Mucosa of descending colon (tissue), 3 donors: ENCODE data around the gene PQBP1. TPM values are rescaled to one million over a fixed set of nuclear protein-coding genes. Genes with fewer than 3 reads are reported as not detected.
"Not testable (repeated sequence)": the region's sequence is repeated elsewhere in the genome, so short reads cannot be mapped to it uniquely, and the experiment has no call there.

ENCODE experiments used
- ATAC-seq: fragments of 200-7000 bp; cut with Tn5 transposase; one replicate; pipeline ENCODE4 v1.9.1; 2020; ENCODE audit warnings: mild to moderate bottlenecking, moderate library complexity
- DNase-seq, 3 donors: peaks; one replicate each; pipeline ENCODE4 v3.0.0-alpha.2; 2020
- H3K36me3 ChIP-seq: fragments of 200-600 bp; one replicate; pipeline ENCODE4 v1.8.0; 2021; ENCODE audit warnings: low read depth, mild to moderate bottlenecking
- H3K4me1 ChIP-seq: fragments of 200-600 bp; one replicate; pipeline ENCODE4 v1.8.0; 2021; ENCODE audit warnings: low read depth, mild to moderate bottlenecking
- H3K4me3 ChIP-seq: fragments of 200-600 bp; one replicate; pipeline ENCODE4 v1.8.0; 2021; ENCODE audit warnings: mild to moderate bottlenecking
- H3K9me3 ChIP-seq: fragments of 200-600 bp; one replicate; pipeline ENCODE4 v1.8.0; 2021; ENCODE audit warnings: mild to moderate bottlenecking
- intact Hi-C, 2 donors: fragments of 100-400 bp; cut with DNase I in 1 of 2; cut with micrococcal nuclease in 1 of 2; formaldehyde crosslinking; loops; one replicate each; pipeline versions ENCODE4 v1.11.0 to v1.11.1; 2022; cut with DNase I, micrococcal nuclease
- long read RNA-seq, 2 donors: library from polyadenylated mRNA; unstranded; transcript quantifications; one replicate each; pipeline ENCODE4 v2.0.0, GENCODE V29; 2019 to 2021
- total RNA-seq, 3 donors: library from RNA; stranded (reverse); fragmentation: NEBNext Ultra II Directional in 2 of 3; extraction: Animal tissue kit (Norgen Biotek cat#: 25700) in 2 of 3; gene quantifications; one replicate each; pipeline versions ENCODE4 v1.2.1 to v1.2.4, GENCODE V29; 2021 to 2023
- TF ChIP-seq, protein P1 (sequence below): fragments of 200-600 bp; IDR thresholded peaks from one replicate; pipeline ENCODE4 v1.8.0; 2022; ENCODE audit warnings: antibody characterized with exemption, mild to moderate bottlenecking
- donor health status: DM: no; HTN: no; CAD: no; lungs with moderate emphysema.
- donor health status: DM: no; HTN: no; CAD: no.
- donor health status: DM: no; HTN: yes; CAD: no.

PQBP1 gene, protein sequence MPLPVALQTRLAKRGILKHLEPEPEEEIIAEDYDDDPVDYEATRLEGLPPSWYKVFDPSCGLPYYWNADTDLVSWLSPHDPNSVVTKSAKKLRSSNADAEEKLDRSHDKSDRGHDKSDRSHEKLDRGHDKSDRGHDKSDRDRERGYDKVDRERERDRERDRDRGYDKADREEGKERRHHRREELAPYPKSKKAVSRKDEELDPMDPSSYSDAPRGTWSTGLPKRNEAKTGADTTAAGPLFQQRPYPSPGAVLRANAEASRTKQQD
- 10 to 100 TPM; 55.5 to 88.8 (median 69.6) TPM for total RNA-seq
- long read RNA-seq, donor 1, transcript PQBP1-203 (7 exons, 1,056 nt): minor isoform, 13 of 72 reads
- long read RNA-seq, donor 1, transcript PQBP1-207 (7 exons, 1,020 nt): major isoform, 32 of 72 reads
- long read RNA-seq, donor 1, transcript PQBP1-216 (7 exons, 938 nt): minor isoform, 12 of 72 reads
- long read RNA-seq, donor 1, partial matches to known transcripts: 2 of 72 reads
- long read RNA-seq, donor 1, other reads (novel, unspliced or antisense): 8 of 72 reads
- long read RNA-seq, donor 2, transcript PQBP1-207 (7 exons, 1,020 nt): major isoform, 18 of 47 reads
- long read RNA-seq, donor 2, transcript PQBP1-203 (7 exons, 1,056 nt): minor isoform, 7 of 47 reads
- long read RNA-seq, donor 2, partial matches to known transcripts: 1 of 47 reads
- long read RNA-seq, donor 2, other reads (novel, unspliced or antisense): 10 of 47 reads

DNA sequence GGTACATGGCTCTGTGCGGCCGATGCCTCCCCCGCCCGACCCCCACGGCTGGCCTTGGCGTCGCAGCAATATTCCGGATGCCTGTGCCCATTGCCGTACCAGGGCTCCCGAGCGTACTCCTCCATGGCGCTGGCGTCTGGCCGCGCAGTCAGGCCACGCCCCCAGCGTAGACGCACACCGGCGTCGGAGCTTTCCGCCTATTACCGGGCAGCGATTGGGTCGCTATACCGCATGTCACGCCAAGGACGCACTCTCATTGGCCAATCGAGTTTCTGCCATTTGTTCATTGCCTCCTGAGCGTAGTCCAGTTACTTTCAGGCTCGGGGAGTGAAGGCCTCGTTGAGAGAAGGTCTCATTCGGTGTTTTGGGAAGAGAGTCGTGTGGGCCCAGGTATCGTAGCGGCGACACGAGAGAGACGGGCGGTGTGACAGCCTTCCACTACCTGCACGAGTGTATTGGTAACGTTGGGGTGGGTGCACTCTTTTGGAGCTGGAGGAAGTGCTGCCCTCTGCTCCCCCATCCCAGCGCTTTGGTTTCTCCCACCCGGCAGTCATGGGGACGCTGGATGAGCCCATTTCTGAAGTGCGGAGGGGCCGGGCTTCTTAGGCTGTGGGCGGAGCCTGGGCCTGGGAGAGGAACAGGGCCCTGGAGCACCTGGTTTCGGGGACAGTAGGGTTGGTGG is at the start of gene PQBP1, which contains the start of gene TIMM17B:
PQBP1 (plus strand) TSS at position 306 of the 682 bp plus-strand sequence. CDS start 580 bp downstream, outside the sequence.
TIMM17B (minus strand) TSS at position 144 of the 682 bp plus-strand sequence; CDS start at position 125, 19 bp downstream.
- Histone ChIP-seq H3K4me3 (peak within 1 kb of the TSS; percentile 32), H3K36me3 (no peaks in the 10 kb centered on the region), H3K9me3 (no peaks in the 10 kb centered on the region), H3K4me1 (peaks cover 7% of the 10 kb centered on the region)
- peak; percentile 88 to 93 (median 91) for DNase-seq
- peak; percentile 95 for ATAC-seq
- TF ChIP-seq, protein P1, sequence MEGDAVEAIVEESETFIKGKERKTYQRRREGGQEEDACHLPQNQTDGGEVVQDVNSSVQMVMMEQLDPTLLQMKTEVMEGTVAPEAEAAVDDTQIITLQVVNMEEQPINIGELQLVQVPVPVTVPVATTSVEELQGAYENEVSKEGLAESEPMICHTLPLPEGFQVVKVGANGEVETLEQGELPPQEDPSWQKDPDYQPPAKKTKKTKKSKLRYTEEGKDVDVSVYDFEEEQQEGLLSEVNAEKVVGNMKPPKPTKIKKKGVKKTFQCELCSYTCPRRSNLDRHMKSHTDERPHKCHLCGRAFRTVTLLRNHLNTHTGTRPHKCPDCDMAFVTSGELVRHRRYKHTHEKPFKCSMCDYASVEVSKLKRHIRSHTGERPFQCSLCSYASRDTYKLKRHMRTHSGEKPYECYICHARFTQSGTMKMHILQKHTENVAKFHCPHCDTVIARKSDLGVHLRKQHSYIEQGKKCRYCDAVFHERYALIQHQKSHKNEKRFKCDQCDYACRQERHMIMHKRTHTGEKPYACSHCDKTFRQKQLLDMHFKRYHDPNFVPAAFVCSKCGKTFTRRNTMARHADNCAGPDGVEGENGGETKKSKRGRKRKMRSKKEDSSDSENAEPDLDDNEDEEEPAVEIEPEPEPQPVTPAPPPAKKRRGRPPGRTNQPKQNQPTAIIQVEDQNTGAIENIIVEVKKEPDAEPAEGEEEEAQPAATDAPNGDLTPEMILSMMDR: no peak
- intact Hi-C loops: no loop called here

DNA sequence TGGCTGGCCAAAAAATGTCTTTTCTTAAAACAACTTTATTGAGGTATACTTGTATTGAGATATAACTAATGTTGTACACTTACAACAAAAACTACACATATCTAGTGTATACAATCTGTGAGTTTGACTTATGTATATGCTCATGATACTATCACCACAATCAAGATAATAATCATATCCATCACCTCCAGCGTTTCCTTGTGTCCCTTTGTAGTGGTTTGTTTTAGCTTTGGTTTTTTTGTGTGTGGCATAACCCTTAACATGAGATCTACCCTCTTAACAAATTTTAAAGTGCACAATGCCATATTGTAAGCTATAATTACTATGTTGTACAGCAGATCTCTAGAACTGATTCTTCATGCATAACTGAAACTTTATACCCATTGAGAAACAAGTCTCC is 48.9 kb upstream of the PQBP1 start:
- H3K9me3 ChIP-seq: no peaks in the 10 kb centered on the region
- TF ChIP-seq, protein P1: no peak
- H3K4me1 ChIP-seq: no peaks in the 10 kb centered on the region
- H3K4me3 ChIP-seq: no peak overlapping the region
- DNase-seq: no peak
- ATAC-seq: no peak
- intact Hi-C loops: no loop called here
- no peaks in the 10 kb centered on the region for H3K36me3 ChIP-seq

DNA sequence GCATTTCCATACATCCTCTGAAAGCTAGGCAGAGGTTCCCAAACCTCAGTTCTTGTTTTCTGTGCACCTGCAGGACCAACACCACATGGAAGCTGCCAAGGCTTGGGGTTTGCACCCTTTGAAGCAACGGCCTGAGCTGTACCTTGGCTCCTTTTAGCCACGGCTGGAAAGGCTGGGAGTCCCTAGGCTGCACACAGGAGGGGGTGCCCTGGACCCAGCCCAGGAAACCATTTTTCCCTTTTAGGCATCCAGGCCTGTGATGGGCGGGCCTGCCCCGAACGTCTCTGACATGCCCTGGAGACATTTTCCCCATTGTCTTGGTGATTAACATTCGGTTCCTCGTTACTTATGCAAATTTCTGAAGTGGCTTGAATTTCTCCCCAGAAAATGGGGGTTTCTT is 44.9 kb upstream of the PQBP1 start:
- DNase-seq: no peak
- Histone ChIP-seq H3K36me3 (no peaks in the 10 kb centered on the region), H3K4me1 (no peaks in the 10 kb centered on the region), H3K9me3 (no peaks in the 10 kb centered on the region), H3K4me3 (no peak overlapping the region)
- intact Hi-C loops: no loop called here
- TF ChIP-seq, protein P1: no peak
- ATAC-seq: no peak

DNA sequence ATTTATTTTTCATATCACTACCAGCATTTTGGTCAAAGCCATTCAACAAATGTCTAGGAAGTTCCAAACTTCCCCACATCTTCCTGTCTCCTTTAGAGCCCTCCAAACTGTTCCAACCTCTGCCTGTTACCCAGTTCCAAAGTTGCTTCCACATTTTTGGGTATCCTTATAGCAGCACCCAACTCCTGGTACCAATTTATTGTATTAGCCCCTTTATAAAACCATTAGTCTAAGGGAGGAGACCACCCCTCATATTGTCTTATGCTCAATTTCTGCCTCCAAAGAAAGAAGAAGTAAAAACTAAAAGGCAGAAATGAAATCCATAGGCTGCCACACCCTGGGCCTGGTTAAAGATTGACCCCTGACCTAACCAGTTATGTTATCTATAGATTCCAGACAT is 44.2 kb upstream of the PQBP1 start:
- H3K9me3 ChIP-seq, H3K4me1 ChIP-seq, ATAC-seq, DNase-seq, H3K36me3 ChIP-seq, intact Hi-C loops, H3K4me3 ChIP-seq: not testable (repeated sequence)

DNA sequence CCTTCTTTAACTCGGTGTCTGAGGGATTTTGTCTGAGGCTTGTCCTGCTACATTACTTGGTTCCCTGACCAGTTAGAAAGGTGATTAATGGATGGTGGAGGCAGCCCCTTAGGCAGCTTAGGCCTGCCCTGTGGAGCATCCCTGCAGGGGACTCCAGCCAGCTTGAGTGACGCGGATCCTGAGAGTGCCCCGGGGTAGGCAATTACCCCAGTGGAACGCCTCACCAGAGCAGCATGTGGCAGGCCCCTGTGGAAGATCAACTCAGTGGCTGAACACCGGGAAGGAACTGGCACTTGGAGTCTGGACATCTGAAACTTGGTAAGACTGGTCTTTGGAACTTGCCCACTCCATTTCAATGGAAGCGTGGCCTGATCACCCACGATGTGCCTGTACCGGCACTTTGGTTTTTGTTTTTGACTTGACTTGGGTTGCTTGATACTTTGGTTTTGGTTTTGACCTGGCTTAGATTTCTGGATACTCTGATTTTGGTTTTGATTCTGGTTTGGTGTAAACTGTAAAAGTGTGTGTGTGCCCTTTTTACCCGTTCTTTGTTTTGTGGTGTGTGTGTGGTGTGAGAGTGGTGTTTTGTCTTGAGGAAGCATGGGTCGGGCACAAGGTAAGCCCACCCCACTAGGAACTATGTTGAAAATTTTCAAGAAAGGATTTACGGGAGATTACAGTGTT is 43.5 kb upstream of the PQBP1 start:
- H3K36me3 ChIP-seq, H3K9me3 ChIP-seq, ATAC-seq, intact Hi-C loops, DNase-seq, H3K4me3 ChIP-seq, H3K4me1 ChIP-seq: not testable (repeated sequence)

DNA sequence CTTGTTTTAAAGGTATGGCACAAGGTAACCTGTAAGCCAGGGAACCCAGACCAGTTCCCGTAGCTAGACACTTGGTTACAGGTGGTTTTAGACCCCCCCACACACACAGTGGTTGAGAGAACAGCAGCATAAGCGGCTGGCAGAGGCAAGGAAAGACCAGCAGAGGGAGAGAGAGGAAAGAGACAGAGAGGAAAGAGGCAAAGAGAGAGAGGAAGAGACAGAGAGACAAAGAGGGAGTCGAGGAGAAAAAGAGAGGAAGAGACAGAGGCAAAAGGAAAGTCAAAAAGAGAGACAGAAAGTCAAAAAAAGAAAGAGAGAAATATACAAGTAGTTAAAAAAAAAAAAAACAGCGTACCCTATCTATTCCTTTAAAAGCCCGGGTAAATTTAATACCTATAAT is 42.8 kb upstream of the PQBP1 start:
- ATAC-seq (no peak), DNase-seq (no peak)
- intact Hi-C loops: no loop called here
- H3K9me3 ChIP-seq: no peaks in the 10 kb centered on the region
- no peaks in the 10 kb centered on the region for H3K4me1 ChIP-seq
- no peak overlapping the region for H3K4me3 ChIP-seq
- TF ChIP-seq, protein P1: no peak
- no peaks in the 10 kb centered on the region for H3K36me3 ChIP-seq
